Cardiac septum (tissue), 1 donor: Measurements from ENCODE around the gene SLC12A2. TPM values are rescaled to one million over a fixed set of nuclear protein-coding genes. Genes with fewer than 3 reads are reported as not detected.

Source experiments
- DNase-seq: peaks from one replicate; pipeline ENCODE4 v3.0.0-alpha.2; 2020; ENCODE audit warnings: low spot score
- intact Hi-C: fragments of 100-400 bp; cut with DNase I; formaldehyde crosslinking; loops from one replicate; pipeline ENCODE4 v1.14.0; 2022
- total RNA-seq: library from RNA; stranded (reverse); fragmentation: NEBNext Ultra II Directional; extraction: Animal tissue kit (Norgen Biotek cat#: 25700); gene quantifications from one replicate; pipeline ENCODE4 v1.2.1, GENCODE V29; 2021
- donor health status: DM: no; HTN: no; CAD: no.

The SLC12A2 gene
- total RNA-seq, 1 donor from 2014 or later = 21.6 TPM

DNA sequence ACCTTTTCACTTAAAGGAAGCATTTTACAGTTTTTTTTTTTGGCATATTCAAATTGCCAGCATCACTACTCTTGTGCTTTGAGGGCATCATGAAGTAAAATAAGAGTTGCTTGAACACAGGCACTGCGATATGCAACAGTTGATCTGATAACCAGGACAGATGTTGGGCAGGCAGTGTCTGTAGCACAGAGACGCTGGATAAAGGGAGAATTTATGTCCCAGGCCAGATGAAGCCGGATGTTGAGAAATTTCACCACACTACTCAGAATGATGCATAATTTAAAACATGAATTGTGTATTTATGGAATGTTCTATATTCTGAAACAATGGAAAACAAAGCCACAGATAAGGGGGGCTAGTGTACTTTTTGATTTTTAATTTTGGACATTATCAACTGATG is 71.4 kb downstream of the SLC12A2 start:
- DNase-seq = no peak
- intact Hi-C loops = no loop called here

DNA sequence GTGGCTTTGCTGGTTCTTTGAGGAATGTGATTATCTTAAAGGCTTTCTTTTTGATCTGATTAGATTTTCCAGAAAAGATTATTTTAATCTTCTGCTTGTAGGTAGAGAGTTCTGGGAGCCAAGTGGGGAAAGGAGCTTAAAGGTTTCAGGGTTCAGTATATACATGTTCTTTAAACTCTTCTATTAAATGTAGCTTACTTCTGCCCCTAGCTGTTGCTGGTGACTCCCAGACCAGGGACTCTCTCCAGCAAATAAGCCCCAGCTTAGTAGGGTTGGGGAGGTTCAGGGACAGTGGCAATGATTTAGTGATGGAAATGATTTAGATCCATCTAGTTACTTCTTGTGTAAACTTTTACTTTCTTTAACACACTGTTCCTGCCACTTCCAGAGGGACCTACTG is 72.2 kb downstream of the SLC12A2 start:
- no peak for DNase-seq
- intact Hi-C loops = no loop called here

GRCh38 chr5:128156521-128156920 is 73.0 kb downstream of the SLC12A2 start:
- intact Hi-C loops = no loop called here

DNA sequence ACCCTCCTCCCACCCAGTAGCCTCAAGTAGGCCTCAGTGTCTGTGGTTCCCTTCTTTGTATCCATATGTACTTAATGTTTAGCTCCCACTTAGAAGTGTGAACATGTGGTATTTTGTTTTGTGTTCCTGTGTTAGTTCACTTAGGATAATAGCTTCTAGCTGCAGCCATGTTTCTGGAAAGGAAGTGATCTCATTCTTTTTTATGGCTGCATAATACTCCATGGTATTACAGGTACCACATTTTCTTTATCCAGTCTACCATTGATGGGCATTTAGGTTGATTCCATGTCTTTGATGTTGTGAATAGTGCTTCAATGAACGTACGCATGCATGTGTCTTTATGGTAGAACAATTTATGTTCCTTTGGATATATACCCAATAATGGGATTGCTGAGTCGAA is 74.8 kb downstream of the SLC12A2 start:
- intact Hi-C loops = no loop called here

More at GRCh38 chr5:128156521-128156920, 73.0 kb downstream of the SLC12A2 start:
- DNase-seq = no peak

GRCh38 chr5:128163991-128164390 is 80.4 kb downstream of the SLC12A2 start:
- intact Hi-C loops = no loop called here
- no peak for DNase-seq

More for the DNA sequence above, 74.8 kb downstream of the SLC12A2 start:
- no peak for DNase-seq

GRCh38 chr5:128169401-128170017 is 85.9 kb downstream of the SLC12A2 start:
- DNase-seq = no peak
- intact Hi-C loops = no loop called here

DNA sequence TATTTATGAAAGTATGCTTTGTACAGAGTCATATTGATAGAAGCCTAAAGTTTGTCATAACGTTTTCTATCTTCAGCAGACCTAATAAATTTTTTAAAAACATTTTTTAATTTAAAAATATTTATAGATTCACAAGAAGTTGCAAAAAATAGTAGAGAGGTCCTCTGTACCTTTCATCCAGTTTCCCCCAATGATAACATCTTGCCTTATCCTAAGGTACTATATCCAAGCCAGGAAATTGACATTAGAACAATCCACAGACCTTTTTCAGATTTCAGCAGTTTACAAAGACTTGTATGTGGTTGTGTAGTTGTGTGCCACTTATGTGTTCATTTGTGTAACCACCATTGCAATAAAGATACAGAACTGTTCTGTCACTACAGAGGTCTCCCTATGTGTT is 88.5 kb downstream of the SLC12A2 start:
- DNase-seq = no peak
- intact Hi-C loops = no loop called here

DNA sequence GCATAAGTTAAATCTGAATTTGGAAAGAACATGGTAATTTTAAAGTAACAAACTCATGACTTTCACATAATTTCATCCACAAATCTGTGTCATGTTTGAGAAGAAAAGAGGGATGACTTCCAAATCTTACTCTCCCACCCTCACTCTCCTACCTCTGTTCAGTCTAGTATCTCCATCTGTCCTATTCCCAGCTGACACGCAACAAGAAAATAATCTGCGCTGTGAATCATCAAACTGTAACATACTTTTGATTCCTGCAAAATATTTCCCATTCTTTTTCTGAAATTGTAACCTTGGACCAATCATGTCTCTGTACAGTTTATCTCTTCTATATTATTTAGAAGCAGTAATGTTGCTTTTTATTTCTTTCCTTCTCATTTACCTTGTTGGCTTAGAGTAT is 91.4 kb downstream of the SLC12A2 start:
- no peak for DNase-seq

GRCh38 chr5:128192368-128192767 is 108.8 kb downstream of the SLC12A2 start:
- intact Hi-C loops = loop anchor here (10.0 kb wide), 1 partner anchor 318 kb away; no protein-coding TSS in a partner anchor
- no peak for DNase-seq

More for the DNA sequence above, 91.4 kb downstream of the SLC12A2 start:
- intact Hi-C loops = no loop called here

DNA sequence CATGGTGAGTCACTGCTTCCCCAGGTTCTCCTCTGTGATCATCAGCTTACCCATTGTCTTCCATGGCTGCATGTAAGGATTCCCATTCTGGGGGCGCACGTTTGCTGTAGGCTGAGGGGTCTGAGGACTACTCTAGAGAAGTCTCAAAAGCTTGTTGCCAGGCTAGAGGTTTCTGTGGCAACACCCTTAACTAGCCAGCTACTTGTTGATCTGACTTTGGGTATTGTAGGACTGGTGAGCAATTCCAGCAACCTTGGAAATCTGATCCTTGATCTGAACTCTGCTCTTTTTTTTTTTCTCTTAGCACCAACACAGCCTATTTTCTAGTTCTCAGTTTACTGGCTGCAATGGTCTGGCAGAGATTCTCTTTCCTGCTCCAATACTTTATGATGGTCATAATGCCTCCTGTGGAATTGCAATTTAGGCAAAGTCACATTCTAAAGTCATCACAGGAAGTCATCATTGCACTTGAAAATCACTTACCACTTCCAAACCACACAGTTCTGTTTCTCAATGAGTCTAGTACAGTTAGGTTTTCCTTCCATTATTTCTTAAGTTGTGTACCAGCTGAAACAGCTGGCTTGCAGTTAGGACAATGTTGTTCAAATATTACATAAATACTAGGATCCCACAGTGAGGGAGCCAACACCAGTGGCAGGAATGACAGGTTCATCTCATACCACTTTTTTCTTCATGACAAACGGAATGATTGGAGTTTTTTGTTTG is 110.3 kb downstream of the SLC12A2 start:
- no peak for DNase-seq
- intact Hi-C loops = loop anchor here (10.0 kb wide), 1 partner anchor 319 kb away; no protein-coding TSS in a partner anchor

DNA sequence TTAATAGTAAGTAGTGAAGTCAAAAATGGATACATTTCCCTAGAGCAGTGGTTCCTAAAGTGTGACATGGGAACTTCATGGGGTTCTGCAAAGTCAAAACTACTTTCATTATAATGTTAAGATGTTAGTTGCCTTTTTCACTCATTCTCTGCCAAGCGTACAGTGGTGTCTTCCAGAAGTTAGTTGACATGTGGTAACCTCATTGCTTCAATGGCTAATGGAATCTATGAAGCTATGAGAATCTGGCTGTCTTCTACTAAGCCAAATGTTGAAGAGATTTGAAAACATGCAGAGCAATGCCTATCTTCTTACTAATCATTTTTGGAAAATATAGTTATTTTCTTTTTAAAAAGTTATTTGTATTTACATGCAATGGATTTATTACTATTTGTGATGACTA is 111.8 kb downstream of the SLC12A2 start:
- no peak for DNase-seq
- intact Hi-C loops = loop anchor here (10.0 kb wide), 1 partner anchor 321 kb away; no protein-coding TSS in a partner anchor

- DNase-seq = no peak
- intact Hi-C loops = loop anchor here (10.0 kb wide), 1 partner anchor 321 kb away; no protein-coding TSS in a partner anchor
Measured at GRCh38 chr5:128196080-128196479, 112.5 kb downstream of the SLC12A2 start.

- intact Hi-C loops = loop anchor here (10.0 kb wide), 1 partner anchor 322 kb away; no protein-coding TSS in a partner anchor
- no peak for DNase-seq
Measured at GRCh38 chr5:128196791-128197190, 113.2 kb downstream of the SLC12A2 start.

DNA sequence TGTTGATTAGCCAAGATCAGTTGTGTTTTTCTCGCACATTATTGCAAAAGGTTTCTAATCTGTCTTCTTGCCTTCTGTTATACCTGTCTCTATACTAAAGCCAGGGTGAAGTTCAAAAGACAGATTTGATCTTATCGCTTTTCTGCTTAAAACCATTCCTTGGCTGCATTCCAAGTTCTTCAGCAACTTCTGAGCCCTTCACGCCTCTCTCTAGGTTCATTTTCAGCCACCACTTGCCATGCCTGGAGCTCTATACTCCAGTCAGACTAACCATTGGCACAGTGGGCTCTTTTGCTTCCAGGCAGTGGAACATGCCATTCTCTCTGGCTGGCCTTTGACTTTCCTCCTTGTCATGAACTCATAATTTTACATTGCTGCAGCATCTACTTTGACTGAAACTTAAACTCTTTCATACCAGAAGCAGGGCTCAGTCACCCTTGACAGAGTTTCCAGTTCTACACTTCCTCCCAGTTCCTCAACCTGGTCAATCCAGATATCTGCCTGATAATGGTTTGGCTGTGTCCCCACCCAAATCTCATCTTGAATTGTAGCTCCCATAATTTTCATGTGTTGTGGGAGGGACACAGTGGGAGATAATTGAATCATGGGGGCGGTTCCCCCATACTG is 114.4 kb downstream of the SLC12A2 start:
- no peak for DNase-seq
- intact Hi-C loops = loop anchor here (10.0 kb wide), 1 partner anchor 323 kb away; no protein-coding TSS in a partner anchor

DNA sequence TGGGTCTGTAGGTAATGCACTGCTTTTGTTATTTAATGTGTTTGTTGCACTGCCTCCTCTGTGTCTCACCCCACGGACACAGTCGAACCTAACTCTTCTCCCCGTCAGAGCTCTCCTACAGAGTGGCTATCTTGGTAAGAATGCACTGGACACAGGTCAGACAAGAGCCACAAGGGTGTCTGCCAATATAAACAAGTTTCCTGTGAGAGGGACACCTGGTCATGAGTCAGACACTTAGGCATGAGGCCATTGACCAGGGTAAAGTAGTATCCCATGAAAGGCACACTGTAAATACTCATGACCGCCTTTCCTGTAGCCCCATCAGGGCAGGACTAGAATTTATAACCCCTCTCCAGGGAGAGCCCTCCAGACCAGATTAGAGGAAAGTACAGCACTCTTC is 115.5 kb downstream of the SLC12A2 start:
- intact Hi-C loops = loop anchor here (10.0 kb wide), 1 partner anchor 324 kb away; no protein-coding TSS in a partner anchor

DNA sequence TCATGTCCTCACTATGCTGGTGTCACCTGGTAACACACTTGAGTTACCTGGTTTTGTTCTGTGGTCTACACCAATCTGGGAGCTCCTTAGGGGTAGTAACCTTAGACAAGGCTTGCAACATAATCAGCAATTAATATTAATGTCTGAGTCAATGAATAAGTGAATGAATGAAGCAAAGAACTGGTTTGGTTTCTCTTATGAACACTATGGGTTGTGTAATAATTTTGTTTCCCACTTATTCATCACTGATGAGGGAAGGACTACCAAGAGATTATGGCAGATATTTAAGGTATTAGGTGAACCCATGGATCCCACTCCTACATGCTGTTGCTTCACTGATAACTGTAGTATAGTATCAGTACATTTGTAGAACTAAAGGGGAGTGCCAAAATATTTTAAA is 116.0 kb downstream of the SLC12A2 start:
- intact Hi-C loops = loop anchor here (2.0 to 10.0 kb wide), 3 partner anchors 117 to 443 kb away; partner anchors contain the start of gene SLC12A2
- DNase-seq = no peak

More for the DNA sequence above, 115.5 kb downstream of the SLC12A2 start:
- no peak for DNase-seq

DNA sequence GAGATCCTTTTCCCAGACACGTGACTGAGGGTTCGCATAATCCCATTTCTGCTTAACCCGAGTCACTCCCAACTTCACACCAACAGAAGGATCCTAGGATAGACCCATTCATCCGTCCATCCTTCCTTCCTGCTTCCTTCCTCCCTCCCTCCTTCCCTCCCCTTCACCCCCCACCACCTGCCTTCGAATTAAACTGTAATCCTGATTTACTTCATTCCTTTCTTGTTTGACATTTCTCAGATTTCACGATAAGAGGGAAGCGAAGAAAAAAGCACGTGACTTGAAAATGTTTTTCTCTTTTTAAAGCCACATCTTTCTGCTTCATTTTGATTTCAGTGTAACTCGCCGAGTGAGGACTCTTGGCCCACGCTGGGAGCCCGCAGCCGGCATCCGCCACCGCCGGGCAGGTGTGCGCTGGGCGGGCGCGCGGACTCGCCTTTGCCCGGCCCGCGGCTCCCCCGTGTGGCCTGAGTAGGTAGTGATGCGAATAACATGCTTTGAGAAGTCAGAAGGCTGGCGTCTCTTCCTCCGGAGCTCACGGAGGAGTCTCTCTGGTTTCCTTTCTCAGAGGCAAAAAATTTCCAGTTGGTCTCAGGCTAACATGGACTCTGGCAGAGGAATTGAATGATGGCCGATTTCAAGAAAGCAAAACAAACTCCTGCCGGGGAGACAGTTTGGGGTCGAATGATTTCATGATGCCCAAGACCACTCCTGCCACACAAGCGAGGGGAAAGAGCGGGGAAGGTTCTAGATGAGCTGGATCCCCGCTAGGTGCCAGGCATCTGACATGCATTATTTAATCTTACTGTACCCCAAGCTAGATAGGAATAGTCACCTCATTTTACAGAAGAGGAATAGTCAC is 117.7 kb downstream of the SLC12A2 start:
- peak; percentile 90 for DNase-seq
- intact Hi-C loops = loop anchor here (1.0 to 5.0 kb wide), 3 partner anchors 119 to 637 kb away; partner anchors contain the start of gene SLC12A2

GRCh38 chr5:128202320-128202719 is 118.8 kb downstream of the SLC12A2 start:
- intact Hi-C loops = loop anchor here (5.0 kb wide), 1 partner anchor 120 kb away; the partner anchor contains the start of gene SLC12A2
- no peak for DNase-seq

DNA sequence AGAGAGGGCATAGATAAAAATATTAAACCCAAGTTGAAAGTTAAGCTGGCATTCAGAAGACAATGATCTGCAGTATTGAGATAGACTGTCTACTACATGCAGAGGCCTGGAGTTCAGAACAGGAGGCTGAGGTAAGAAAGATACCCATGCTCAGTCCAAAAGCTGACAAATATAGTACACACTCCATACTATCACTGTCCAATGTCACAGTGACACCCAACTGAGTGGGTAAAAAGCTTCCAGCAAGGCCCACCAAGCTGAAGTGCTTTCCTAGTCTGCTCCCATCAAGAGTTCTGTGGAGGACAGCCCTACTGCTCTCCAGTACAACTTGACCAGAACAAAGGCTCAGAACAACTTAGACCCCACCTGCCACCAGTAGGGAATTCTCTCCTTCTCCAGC is 124.9 kb downstream of the SLC12A2 start:
- no peak for DNase-seq
- intact Hi-C loops = no loop called here
